Nephron progenitor cell (in vitro differentiated cells): ENCODE results near the gene CUL2.

ENCODE experiments used
- DNase-seq: peaks from one replicate; pipeline ENCODE4 v3.0.0; 2021
- H3K27ac Mint-ChIP-seq: 2 replicates; pipeline ENCODE4 v1.8.0; 2021; ENCODE audit warnings: mild to moderate bottlenecking, moderate library complexity, mixed read lengths
- H3K27me3 Mint-ChIP-seq: 2 replicates; pipeline ENCODE4 v1.8.0; 2021; ENCODE audit warnings: mild to moderate bottlenecking, low read depth, mixed read lengths; ENCODE audit not compliant: poor library complexity
- H3K36me3 Mint-ChIP-seq: 2 replicates; pipeline ENCODE4 v1.8.0; 2021; ENCODE audit warnings: low read depth, mixed read lengths
- H3K4me1 Mint-ChIP-seq: 2 replicates; pipeline ENCODE4 v1.8.0; 2021; ENCODE audit warnings: mixed read lengths
- H3K4me3 Mint-ChIP-seq: 2 replicates; pipeline ENCODE4 v1.8.0; 2021; ENCODE audit warnings: mild to moderate bottlenecking, moderate library complexity, mixed read lengths
- H3K9me3 Mint-ChIP-seq: 2 replicates; pipeline ENCODE4 v1.8.0; 2021; ENCODE audit warnings: mild to moderate bottlenecking, moderate library complexity, mixed read lengths
- TF ChIP-seq, protein P1 (sequence below): fragments of 200-600 bp; sonication (generic); IDR thresholded peaks from 2 replicates; pipeline ENCODE4 v1.5.0; 2021; ENCODE audit warnings: antibody characterized with exemption

The CUL2 gene

GRCh38 chr10:34960983-34961382, 129.2 kb downstream of the CUL2 start:
- Mint-ChIP-seq H3K27me3 (peaks cover 3% of the 10 kb centered on the region), H3K4me3 (no peak overlapping the region), H3K4me1 (peaks cover 22% of the 10 kb centered on the region), H3K27ac (no peak overlapping the region), H3K36me3 (no peaks in the 10 kb centered on the region), H3K9me3 (no peaks in the 10 kb centered on the region)
- TF ChIP-seq, protein P1, sequence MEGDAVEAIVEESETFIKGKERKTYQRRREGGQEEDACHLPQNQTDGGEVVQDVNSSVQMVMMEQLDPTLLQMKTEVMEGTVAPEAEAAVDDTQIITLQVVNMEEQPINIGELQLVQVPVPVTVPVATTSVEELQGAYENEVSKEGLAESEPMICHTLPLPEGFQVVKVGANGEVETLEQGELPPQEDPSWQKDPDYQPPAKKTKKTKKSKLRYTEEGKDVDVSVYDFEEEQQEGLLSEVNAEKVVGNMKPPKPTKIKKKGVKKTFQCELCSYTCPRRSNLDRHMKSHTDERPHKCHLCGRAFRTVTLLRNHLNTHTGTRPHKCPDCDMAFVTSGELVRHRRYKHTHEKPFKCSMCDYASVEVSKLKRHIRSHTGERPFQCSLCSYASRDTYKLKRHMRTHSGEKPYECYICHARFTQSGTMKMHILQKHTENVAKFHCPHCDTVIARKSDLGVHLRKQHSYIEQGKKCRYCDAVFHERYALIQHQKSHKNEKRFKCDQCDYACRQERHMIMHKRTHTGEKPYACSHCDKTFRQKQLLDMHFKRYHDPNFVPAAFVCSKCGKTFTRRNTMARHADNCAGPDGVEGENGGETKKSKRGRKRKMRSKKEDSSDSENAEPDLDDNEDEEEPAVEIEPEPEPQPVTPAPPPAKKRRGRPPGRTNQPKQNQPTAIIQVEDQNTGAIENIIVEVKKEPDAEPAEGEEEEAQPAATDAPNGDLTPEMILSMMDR, result no peak
- DNase-seq, result no peak

- no peak for DNase-seq
- peak overlapping the region; percentile 54 for H3K27ac Mint-ChIP-seq
- no peaks in the 10 kb centered on the region for H3K36me3 Mint-ChIP-seq
- no peak overlapping the region for H3K4me3 Mint-ChIP-seq
- H3K9me3 Mint-ChIP-seq, result no peaks in the 10 kb centered on the region
- H3K27me3 Mint-ChIP-seq, result peaks cover 3% of the 10 kb centered on the region
- peaks cover 27% of the 10 kb centered on the region for H3K4me1 Mint-ChIP-seq
- TF ChIP-seq, protein P1, result no peak
Measured at GRCh38 chr10:34959786-34960185, 130.4 kb downstream of the CUL2 start.

GRCh38 chr10:34959321-34959720, 130.8 kb downstream of the CUL2 start:
- no peak overlapping the region for H3K27ac Mint-ChIP-seq
- H3K36me3 Mint-ChIP-seq, result no peaks in the 10 kb centered on the region
- TF ChIP-seq, protein P1, result no peak
- peaks cover 25% of the 10 kb centered on the region for H3K4me1 Mint-ChIP-seq
- H3K4me3 Mint-ChIP-seq, result no peak overlapping the region
- H3K9me3 Mint-ChIP-seq, result no peaks in the 10 kb centered on the region
- peak; percentile 41 for DNase-seq
- H3K27me3 Mint-ChIP-seq, result peaks cover 3% of the 10 kb centered on the region
